SK-N-SH (cell line): ENCODE measurements around the gene TP53TG5. TPM values are rescaled to one million over a fixed set of nuclear protein-coding genes. Genes with fewer than 3 reads are reported as not detected.

Experiments
- CTCF ChIA-PET: fragments of 300-600, 350-600 bp; formaldehyde crosslinking; extraction: SDS; loops from one replicate; lab custom pipeline; 2021; lab: Yijun Ruan, JAX
- POLR2A ChIA-PET: fragments of 350-600 bp; sonication (Branson Sonifier 250); formaldehyde crosslinking; extraction: SDS; loops from one replicate; lab custom pipeline; 2020; ENCODE audit warnings: antibody characterized with exemption, inconsistent platforms; lab: Yijun Ruan, JAX
- DNase-seq: peaks from one replicate; pipeline ENCODE4 v3.0.0; 2012
- H2AFZ ChIP-seq: fragments of 200-600 bp; sonication (generic); 2 replicates; pipeline ENCODE4 v1.8.1; 2016; ENCODE audit warnings: antibody characterized with exemption, mild to moderate bottlenecking, low read depth
- H3F3A ChIP-seq: fragments of 200-600 bp; sonication (generic); replicated peaks from 2 replicates; pipeline ENCODE3; 2016; ENCODE audit warnings: antibody characterized with exemption, mild to moderate bottlenecking; ENCODE audit not compliant: insufficient read depth
- H3K27ac ChIP-seq, 2 experiments: fragments of 200-500 bp in 1 of 2; fragments of 200-600 bp in 1 of 2; sonication (Bioruptor generic) in 1 of 2; sonication (generic), shearing (Covaris generic) in 1 of 2; 2 replicates each; pipeline versions ENCODE4 v1.5.1 to v1.6.1; 2014 to 2016; ENCODE audit warnings: low read depth in 2 of 2, inconsistent platforms in 1 of 2, low read length in 1 of 2, mild to moderate bottlenecking in 1 of 2, mixed read lengths in 1 of 2
- H3K27me3 ChIP-seq: fragments of 200-600 bp; sonication (generic), shearing (Covaris generic); 2 replicates; pipeline ENCODE4 v1.6.1; 2016; ENCODE audit warnings: mixed run types; ENCODE audit not compliant: insufficient read depth
- H3K36me3 ChIP-seq, 2 experiments: fragments of 200-500 bp in 1 of 2; fragments of 200-600 bp in 1 of 2; sonication (Bioruptor generic) in 1 of 2; sonication (generic) in 1 of 2; replicated peaks in 1 of 2; 2 replicates each; pipeline versions ENCODE3 to v1.5.1; 2014 to 2016; ENCODE audit warnings: low read length in 1 of 2, mild to moderate bottlenecking in 1 of 2; ENCODE audit not compliant: insufficient read depth in 2 of 2, control insufficient read depth in 1 of 2
- H3K4me1 ChIP-seq, 2 experiments: fragments of 200-500 bp in 1 of 2; fragments of 200-600 bp in 1 of 2; sonication (Bioruptor generic) in 1 of 2; sonication (generic), shearing (Covaris generic) in 1 of 2; 2 replicates each; pipeline versions ENCODE4 v1.5.1 to v1.6.1; 2014 to 2016; ENCODE audit warnings: low read depth in 1 of 2, low read length in 1 of 2, mixed run types in 1 of 2; ENCODE audit not compliant: insufficient read depth in 2 of 2, control insufficient read depth in 1 of 2
- H3K4me2 ChIP-seq: fragments of 200-600 bp; sonication (generic), shearing (Covaris generic); 2 replicates; pipeline ENCODE4 v1.6.1; 2017; ENCODE audit warnings: mixed run types
- H3K4me3 ChIP-seq, 2 experiments: fragments of 200-500 bp in 1 of 2; fragments of 200-600 bp in 1 of 2; sonication (Bioruptor generic) in 1 of 2; sonication (generic), shearing (Covaris generic) in 1 of 2; 2 replicates each; pipeline versions ENCODE4 v1.5.1 to v1.8.1; 2014 to 2016; ENCODE audit warnings: low read depth in 2 of 2, inconsistent platforms in 1 of 2, low read length in 1 of 2, mild to moderate bottlenecking in 1 of 2, mixed read lengths in 1 of 2, moderate library complexity in 1 of 2
- H3K79me2 ChIP-seq: fragments of 200-600 bp; sonication (generic); 2 replicates; pipeline ENCODE4 v1.8.1; 2017; ENCODE audit warnings: mild to moderate bottlenecking; ENCODE audit not compliant: insufficient read depth
- H3K9ac ChIP-seq: fragments of 200-600 bp; sonication (generic); 2 replicates; pipeline ENCODE4 v1.6.1; 2017; ENCODE audit warnings: mixed run types
- H3K9me2 ChIP-seq: fragments of 200-600 bp; sonication (generic); 2 replicates; pipeline ENCODE4 v1.6.1; 2017; ENCODE audit warnings: mixed run types
- H3K9me3 ChIP-seq: fragments of 200-600 bp; sonication (generic); 2 replicates; pipeline ENCODE4 v1.6.1; 2017; ENCODE audit warnings: mixed run types, mild to moderate bottlenecking, moderate library complexity
- H4K20me1 ChIP-seq: fragments of 200-600 bp; sonication (generic); 2 replicates; pipeline ENCODE4 v1.6.1; 2017; ENCODE audit warnings: mild to moderate bottlenecking, mixed run types; ENCODE audit not compliant: insufficient read depth
- FOXJ3 ChIP-seq: sonication (generic); formaldehyde crosslinking; IDR thresholded peaks from 2 replicates; pipeline ENCODE4 v1.5.1; 2020; ENCODE audit warnings: mild to moderate bottlenecking, missing genetic modification reagents
- MEF2A ChIP-seq: IDR thresholded peaks from 2 replicates; pipeline ENCODE4 v1.4.0; 2012; ENCODE audit warnings: low read depth, borderline replicate concordance
- NFIC ChIP-seq: IDR thresholded peaks from 2 replicates; pipeline ENCODE4 v1.4.0; 2012; ENCODE audit warnings: borderline replicate concordance
- NRF1 ChIP-seq: IDR thresholded peaks from 2 replicates; pipeline ENCODE4 v1.6.1; 2012; ENCODE audit warnings: low read depth, mild to moderate bottlenecking, low read length
- RAD21 ChIP-seq: IDR thresholded peaks from 2 replicates; pipeline ENCODE4 v1.6.1; 2012; ENCODE audit warnings: mild to moderate bottlenecking, low read length
- RCOR1 ChIP-seq: fragments of 150-350 bp; IDR thresholded peaks from 2 replicates; pipeline ENCODE4 v1.6.1; 2017; ENCODE audit warnings: antibody characterized with exemption, low read length
- RXRA ChIP-seq: IDR thresholded peaks from 2 replicates; pipeline ENCODE4 v1.4.0; 2012; ENCODE audit warnings: low read depth, mild to moderate bottlenecking, borderline replicate concordance
- SMC3 ChIP-seq: IDR thresholded peaks from 2 replicates; pipeline ENCODE4 v1.6.1; 2012; ENCODE audit warnings: low read depth, low read length, improper control_type of control experiment
- YY1 ChIP-seq: IDR thresholded peaks from 2 replicates; pipeline ENCODE4 v1.4.0; 2012; ENCODE audit warnings: low read depth, mild to moderate bottlenecking
- WGBS: methylation state at CpG from one replicate; pipeline ENCODE4 v1.1.6; 2017; ENCODE audit warnings: low lambda C conversion rate; 5-methylcytosine and 5-hydroxymethylcytosine counted together
- polyA plus RNA-seq, 3 experiments: library from polyadenylated mRNA; depleted of rRNA; stranded (reverse); fragments of >200 nt; gene quantifications; 2 replicates each; pipeline ENCODE4 v1.2.3, GENCODE V29; 2012
- TF ChIP-seq, protein P1 (sequence below): fragments of 200-600 bp; sonication (generic); IDR thresholded peaks from 2 replicates; pipeline ENCODE4 v1.6.1; 2017; ENCODE audit warnings: antibody characterized with exemption, mild to moderate bottlenecking, moderate library complexity
- TF ChIP-seq, protein P2 (sequence below): IDR thresholded peaks from 2 replicates; pipeline ENCODE4 v1.4.0; 2012; ENCODE audit warnings: low read depth, borderline replicate concordance
- TF ChIP-seq, protein P3 (sequence below): IDR thresholded peaks from 2 replicates; pipeline ENCODE4; 2012

The TP53TG5 gene
- polyA plus RNA-seq, 1 of the 3 experiments (the other 2 are of a cell fraction), result not detected

DNA sequence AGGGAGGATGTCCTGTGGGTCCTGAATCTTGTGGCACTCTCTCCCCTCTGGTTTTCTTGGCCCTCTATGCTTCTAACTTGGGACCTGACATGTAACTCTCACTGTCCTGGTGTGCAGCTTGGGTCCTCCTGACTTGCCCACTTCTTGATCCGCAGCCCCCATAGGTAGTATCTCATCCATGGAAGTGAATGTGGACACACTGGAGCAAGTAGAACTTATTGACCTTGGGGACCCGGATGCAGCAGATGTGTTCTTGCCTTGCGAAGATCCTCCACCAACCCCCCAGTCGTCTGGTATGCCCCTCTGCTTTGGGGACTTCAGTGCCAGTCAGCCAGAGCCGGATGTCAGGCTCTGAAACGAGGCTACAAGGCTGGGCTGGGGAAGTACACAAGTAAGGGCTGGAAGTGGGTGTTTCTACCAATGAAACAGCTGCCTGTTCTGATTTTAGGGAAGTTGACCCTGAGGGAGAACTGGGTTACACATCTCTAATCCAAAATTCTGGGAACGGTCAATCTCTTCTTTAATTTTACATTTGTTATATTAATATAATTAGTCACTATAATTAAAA, 30.6 kb upstream of the TP53TG5 start:
- Histone ChIP-seq H3K9me3 (no peaks in the 10 kb centered on the region), H3K4me3 (no peak overlapping the region), H4K20me1 (no peaks in the 10 kb centered on the region), H3K9me2 (no peaks in the 10 kb centered on the region), H3K4me2 (no peak overlapping the region), H2AFZ (no peak overlapping the region), H3K9ac (no peak overlapping the region), H3K4me1 (peaks cover 0 to 8% of the 10 kb centered on the region in 2 experiments; a peak in 1 of 4 replicates), H3K79me2 (no peaks in the 10 kb centered on the region), H3K27me3 (no peaks in the 10 kb centered on the region), H3K27ac (no peak overlapping the region), H3F3A (no peaks in the 10 kb centered on the region), H3K36me3 (peaks cover 0 to 19% of the 10 kb centered on the region in 2 experiments)
- 99% methylated on average over 3 of the region's 7 CpGs for WGBS
- TF ChIP-seq, protein P1, sequence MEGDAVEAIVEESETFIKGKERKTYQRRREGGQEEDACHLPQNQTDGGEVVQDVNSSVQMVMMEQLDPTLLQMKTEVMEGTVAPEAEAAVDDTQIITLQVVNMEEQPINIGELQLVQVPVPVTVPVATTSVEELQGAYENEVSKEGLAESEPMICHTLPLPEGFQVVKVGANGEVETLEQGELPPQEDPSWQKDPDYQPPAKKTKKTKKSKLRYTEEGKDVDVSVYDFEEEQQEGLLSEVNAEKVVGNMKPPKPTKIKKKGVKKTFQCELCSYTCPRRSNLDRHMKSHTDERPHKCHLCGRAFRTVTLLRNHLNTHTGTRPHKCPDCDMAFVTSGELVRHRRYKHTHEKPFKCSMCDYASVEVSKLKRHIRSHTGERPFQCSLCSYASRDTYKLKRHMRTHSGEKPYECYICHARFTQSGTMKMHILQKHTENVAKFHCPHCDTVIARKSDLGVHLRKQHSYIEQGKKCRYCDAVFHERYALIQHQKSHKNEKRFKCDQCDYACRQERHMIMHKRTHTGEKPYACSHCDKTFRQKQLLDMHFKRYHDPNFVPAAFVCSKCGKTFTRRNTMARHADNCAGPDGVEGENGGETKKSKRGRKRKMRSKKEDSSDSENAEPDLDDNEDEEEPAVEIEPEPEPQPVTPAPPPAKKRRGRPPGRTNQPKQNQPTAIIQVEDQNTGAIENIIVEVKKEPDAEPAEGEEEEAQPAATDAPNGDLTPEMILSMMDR, result no peak
- TF ChIP-seq FOXJ3 (CRISPR knock-in tag), result no peak
- no peak for TF ChIP-seq NRF1
- no peak for TF ChIP-seq RCOR1
- TF ChIP-seq YY1, result no peak
- CTCF ChIA-PET, result interaction anchor here (0.7 kb wide), 1 partner anchor 35 kb away, joined by 4 read pairs; no protein-coding TSS in a partner anchor
- no peak for DNase-seq
- POLR2A ChIA-PET, result no interaction called here

DNA sequence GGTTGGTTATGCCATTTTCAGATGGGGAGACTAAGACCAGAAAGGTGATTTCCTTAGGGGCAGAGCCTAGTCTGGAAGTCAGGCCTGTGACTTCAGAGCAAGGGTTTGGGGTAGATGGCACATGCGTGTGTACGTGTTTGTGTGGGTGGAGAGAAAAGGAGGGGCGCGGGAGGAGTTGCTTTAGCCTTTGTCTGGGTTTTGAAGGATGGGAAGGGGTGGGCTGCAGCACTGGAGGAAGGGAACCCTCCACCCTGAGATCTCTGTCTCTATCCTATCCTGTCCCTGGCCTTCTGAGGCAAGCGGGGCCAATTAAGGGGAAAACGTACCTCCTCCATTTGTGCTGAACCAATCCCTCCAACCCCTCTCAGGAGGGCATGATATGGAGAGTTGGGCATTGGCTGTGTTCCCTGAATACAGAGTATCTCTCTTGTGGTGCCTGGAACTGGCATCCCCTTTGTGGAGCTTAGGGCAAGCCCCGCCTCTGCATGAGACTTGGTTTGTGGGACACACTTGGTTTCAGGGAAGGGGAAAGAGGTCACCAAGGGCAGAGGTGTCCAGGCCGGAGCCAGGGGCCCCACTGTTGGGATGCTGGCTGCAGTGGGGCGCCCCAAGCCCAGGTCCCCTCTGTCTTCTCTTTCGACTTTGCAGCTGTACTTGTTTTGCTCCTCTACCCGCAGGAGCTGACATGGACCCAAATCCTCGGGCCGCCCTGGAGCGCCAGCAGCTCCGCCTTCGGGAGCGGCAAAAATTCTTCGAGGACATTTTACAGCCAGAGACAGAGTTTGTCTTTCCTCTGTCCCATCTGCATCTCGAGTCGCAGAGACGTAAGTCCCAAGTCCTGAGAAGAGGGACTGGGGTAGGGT, 29.9 kb upstream of the TP53TG5 start, which contains the start of gene DBNDD2:
Gene DBNDD2, plus strand, starts transcription at position 507 of the 863 bp plus-strand sequence. Its CDS starts 179 bp downstream, at position 686.
- no peaks in the 10 kb centered on the region for H3K79me2 ChIP-seq
- H3K4me1 ChIP-seq, result peaks cover 0 to 8% of the 10 kb centered on the region in 2 experiments; a peak in 1 of 4 replicates
- peak within 1 kb of the TSS; percentile 66 to 76; a peak in 3 of 4 replicates for H3K4me3 ChIP-seq
- 97% methylated on average over 20 of the region's 21 CpGs for WGBS
- H3K36me3 ChIP-seq, result peaks cover 0 to 19% of the 10 kb centered on the region in 2 experiments
- POLR2A ChIA-PET, result interaction anchor here (0.8 to 1.5 kb wide), 3 partner anchors 8 to 19 kb away, joined by 3 to 5 read pairs (median 4); partner anchors contain the start of gene PIGT
- no peak within 1 kb of the TSS for H3K27ac ChIP-seq
- DNase-seq, result peak; percentile 24
- peak within 1 kb of the TSS; percentile 57; the same call in 1 of the 2 replicates for H3K9ac ChIP-seq
- H3K9me3 ChIP-seq, result no peaks in the 10 kb centered on the region
- no peaks in the 10 kb centered on the region for H3F3A ChIP-seq
- TF ChIP-seq RAD21 (no peak), MEF2A (no peak), NFIC (no peak), RXRA (no peak), SMC3 (no peak)
- TF ChIP-seq, protein P2, sequence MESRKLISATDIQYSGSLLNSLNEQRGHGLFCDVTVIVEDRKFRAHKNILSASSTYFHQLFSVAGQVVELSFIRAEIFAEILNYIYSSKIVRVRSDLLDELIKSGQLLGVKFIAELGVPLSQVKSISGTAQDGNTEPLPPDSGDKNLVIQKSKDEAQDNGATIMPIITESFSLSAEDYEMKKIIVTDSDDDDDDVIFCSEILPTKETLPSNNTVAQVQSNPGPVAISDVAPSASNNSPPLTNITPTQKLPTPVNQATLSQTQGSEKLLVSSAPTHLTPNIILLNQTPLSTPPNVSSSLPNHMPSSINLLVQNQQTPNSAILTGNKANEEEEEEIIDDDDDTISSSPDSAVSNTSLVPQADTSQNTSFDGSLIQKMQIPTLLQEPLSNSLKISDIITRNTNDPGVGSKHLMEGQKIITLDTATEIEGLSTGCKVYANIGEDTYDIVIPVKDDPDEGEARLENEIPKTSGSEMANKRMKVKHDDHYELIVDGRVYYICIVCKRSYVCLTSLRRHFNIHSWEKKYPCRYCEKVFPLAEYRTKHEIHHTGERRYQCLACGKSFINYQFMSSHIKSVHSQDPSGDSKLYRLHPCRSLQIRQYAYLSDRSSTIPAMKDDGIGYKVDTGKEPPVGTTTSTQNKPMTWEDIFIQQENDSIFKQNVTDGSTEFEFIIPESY, result no peak
- TF ChIP-seq, protein P3, sequence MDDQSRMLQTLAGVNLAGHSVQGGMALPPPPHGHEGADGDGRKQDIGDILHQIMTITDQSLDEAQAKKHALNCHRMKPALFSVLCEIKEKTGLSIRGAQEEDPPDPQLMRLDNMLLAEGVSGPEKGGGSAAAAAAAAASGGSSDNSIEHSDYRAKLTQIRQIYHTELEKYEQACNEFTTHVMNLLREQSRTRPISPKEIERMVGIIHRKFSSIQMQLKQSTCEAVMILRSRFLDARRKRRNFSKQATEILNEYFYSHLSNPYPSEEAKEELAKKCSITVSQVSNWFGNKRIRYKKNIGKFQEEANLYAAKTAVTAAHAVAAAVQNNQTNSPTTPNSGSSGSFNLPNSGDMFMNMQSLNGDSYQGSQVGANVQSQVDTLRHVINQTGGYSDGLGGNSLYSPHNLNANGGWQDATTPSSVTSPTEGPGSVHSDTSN, result no peak
- peak within 1 kb of the TSS; percentile 96 for H3K4me2 ChIP-seq
- no peaks in the 10 kb centered on the region for H4K20me1 ChIP-seq
- H3K27me3 ChIP-seq, result no peaks in the 10 kb centered on the region
- H3K9me2 ChIP-seq, result no peaks in the 10 kb centered on the region
- H2AFZ ChIP-seq, result no peak within 1 kb of the TSS
- CTCF ChIA-PET, result interaction anchor here (0.6 to 4.6 kb wide), 8 partner anchors 8 to 45 kb away, joined by 3 to 40 read pairs (median 6); partner anchors contain the start of genes PIGT and SYS1
